Measurements from ENCODE around the gene LAMA5. TPM values are rescaled to one million over a fixed set of nuclear protein-coding genes. Genes with fewer than 3 reads are reported as not detected.

LAMA5 gene
- 19.7 and 35.7 TPM in 2 replicates for total RNA-seq

GRCh38 chr20:62367136-62367632 lies at the start of gene LAMA5:
LAMA5 (minus strand) TSS chr20:62367312; CDS start chr20:62367245, 67 bp downstream.

GRCh38 chr20:62407221-62407992 lies 40.3 kb upstream of the LAMA5 start, which contains the start of gene CABLES2:
CABLES2 (minus strand) TSS chr20:62407285; CDS start chr20:62407276, 9 bp downstream.

GRCh38 chr20:62386383-62387218 lies 19.5 kb upstream of the LAMA5 start, which contains the start of gene RPS21:
RPS21 (plus strand) TSS chr20:62387103; CDS start chr20:62387339, 236 bp downstream.

GRCh38 chr20:62302341-62303061 lies 64.6 kb downstream of the LAMA5 start, which contains the start of gene ADRM1:
ADRM1 (plus strand) TSS chr20:62302997; CDS start chr20:62303569, 572 bp downstream.

Other genes starting within 250 kb of the LAMA5 start
- 42.2 and 45.1 TPM in 2 replicates for gene LSM14B, start 244.8 kb downstream of the LAMA5 start, total RNA-seq
- 244 and 526 TPM in 2 replicates for gene PSMA7, start 223.9 kb downstream of the LAMA5 start, total RNA-seq
- gene SS18L1, start 223.5 kb downstream of the LAMA5 start, total RNA-seq, result 10.1 and 11.3 TPM in 2 replicates
- gene MTG2, start 184.3 kb downstream of the LAMA5 start, total RNA-seq, result 14.1 and 19.9 TPM in 2 replicates
- gene HRH3, start 147.0 kb downstream of the LAMA5 start, total RNA-seq, result not detected in 2 replicates
- 25.9 and 31.9 TPM in 2 replicates for gene OSBPL2, start 128.8 kb downstream of the LAMA5 start, total RNA-seq
- gene ADRM1, start 64.3 kb downstream of the LAMA5 start, total RNA-seq, result 82.3 and 123 TPM in 2 replicates
- gene RPS21, start 19.8 kb upstream of the LAMA5 start, total RNA-seq, result 543 and 873 TPM in 2 replicates
- 0.28 and 0.96 TPM in 2 replicates for gene CABLES2, start 40.0 kb upstream of the LAMA5 start, total RNA-seq
- not detected in 2 replicates for gene RBBP8NL, start 60.2 kb upstream of the LAMA5 start, total RNA-seq
- gene GATA5, start 108.7 kb upstream of the LAMA5 start, total RNA-seq, result not detected in 2 replicates

All from regular cardiac myocyte (primary cell).